AG09319 (cell line): ENCODE measurements around the gene CHRNA4.

Experiments
- DNase-seq: peaks from one replicate; pipeline ENCODE4 v3.0.0-alpha.2; 2010; ENCODE audit warnings: low read depth; ENCODE audit errors: extremely low read depth
- CTCF ChIP-seq: IDR thresholded peaks from 2 replicates; pipeline ENCODE4 v1.5.1; 2011; ENCODE audit warnings: low read depth, mild to moderate bottlenecking, inconsistent platforms, low read length, moderate library complexity

The CHRNA4 gene

GRCh38 chr20:63348828-63349515, 12.2 kb downstream of the CHRNA4 start:
- no peak for DNase-seq
- no peak for TF ChIP-seq CTCF

GRCh38 chr20:63347950-63348827, 13.0 kb downstream of the CHRNA4 start:
- no peak for DNase-seq
- TF ChIP-seq CTCF: no peak

- DNase-seq: no peak
- TF ChIP-seq CTCF: no peak
These were observed 13.9 kb downstream of the CHRNA4 start for GRCh38 chr20:63347081-63347741.

GRCh38 chr20:63346131-63347080, 14.7 kb downstream of the CHRNA4 start:
- TF ChIP-seq CTCF: no peak
- no peak for DNase-seq

- DNase-seq: no peak
- TF ChIP-seq CTCF: no peak
These were observed 15.6 kb downstream of the CHRNA4 start for GRCh38 chr20:63345328-63346100.

- no peak for DNase-seq
- no peak for TF ChIP-seq CTCF
These were observed 16.4 kb downstream of the CHRNA4 start for GRCh38 chr20:63344616-63345327.
